HG03354 (cell line): ENCODE measurements around the gene MYO10.
"Not testable (repeated sequence)": the region's sequence is repeated elsewhere in the genome, so short reads cannot be mapped to it uniquely, and the experiment has no call there.

ENCODE experiments used
- ATAC-seq: cut with Tn5 transposase; IDR thresholded peaks from one replicate; pipeline ENCODE4 v1.9.1; 2021; ENCODE audit warnings: mild to moderate bottlenecking; ENCODE audit not compliant: unreplicated experiment, poor library complexity, severe bottlenecking

MYO10 gene

GRCh38 chr5:16936150-16936988, at the start of gene MYO10:
MYO10 (minus strand) TSS chr5:16936288; CDS start chr5:16935808, 480 bp downstream.
- ATAC-seq = peak; percentile 73

- not testable (repeated sequence) for ATAC-seq
Observed at GRCh38 chr5:16985304-16985703, 49.2 kb upstream of the MYO10 start.

DNA sequence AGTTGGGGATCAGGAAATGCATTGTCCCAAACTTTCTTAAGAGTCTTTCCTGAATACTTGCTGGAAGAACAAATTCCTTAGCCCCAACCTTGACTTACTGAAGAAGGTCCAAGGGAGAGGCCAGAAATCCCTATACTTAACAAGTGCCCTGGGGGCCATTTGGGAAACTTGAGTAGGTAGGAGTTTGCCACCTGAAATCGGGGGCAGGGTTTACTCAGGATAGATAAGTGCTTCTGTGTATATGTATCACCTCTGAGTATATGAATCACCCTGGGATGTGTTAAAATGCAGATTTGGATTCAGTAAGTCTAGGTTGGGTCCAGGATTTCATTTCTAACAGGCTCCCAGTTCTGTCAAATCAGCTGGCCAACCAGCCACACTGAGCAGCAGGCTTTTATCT, 47.9 kb upstream of the MYO10 start:
- ATAC-seq = no peak

- no peak for ATAC-seq
Observed at GRCh38 chr5:16983022-16983639, 47.0 kb upstream of the MYO10 start.

- ATAC-seq = no peak
Observed at GRCh38 chr5:16981700-16982099, 45.6 kb upstream of the MYO10 start.

DNA sequence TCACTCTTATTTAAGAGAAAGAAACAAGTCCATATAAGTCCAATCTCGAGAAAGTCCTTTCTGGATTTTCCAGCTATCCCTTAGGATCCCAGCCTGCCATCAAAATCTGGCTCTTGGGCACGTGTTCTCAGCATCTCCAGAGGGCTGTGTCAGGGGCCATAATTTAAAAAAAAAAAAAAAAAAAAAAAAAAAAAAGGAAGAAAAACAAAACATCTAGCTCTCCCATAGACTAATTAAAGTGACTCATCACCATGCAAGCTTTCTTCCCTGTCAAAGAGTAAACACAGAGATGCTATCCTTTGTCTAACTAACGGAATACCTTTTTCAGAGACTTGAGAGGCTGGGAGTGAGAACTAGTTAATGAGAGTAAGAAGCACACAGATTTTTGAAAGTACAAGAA, 44.9 kb upstream of the MYO10 start:
- ATAC-seq = no peak

- no peak for ATAC-seq
Observed at GRCh38 chr5:16978296-16978695, 42.2 kb upstream of the MYO10 start.

DNA sequence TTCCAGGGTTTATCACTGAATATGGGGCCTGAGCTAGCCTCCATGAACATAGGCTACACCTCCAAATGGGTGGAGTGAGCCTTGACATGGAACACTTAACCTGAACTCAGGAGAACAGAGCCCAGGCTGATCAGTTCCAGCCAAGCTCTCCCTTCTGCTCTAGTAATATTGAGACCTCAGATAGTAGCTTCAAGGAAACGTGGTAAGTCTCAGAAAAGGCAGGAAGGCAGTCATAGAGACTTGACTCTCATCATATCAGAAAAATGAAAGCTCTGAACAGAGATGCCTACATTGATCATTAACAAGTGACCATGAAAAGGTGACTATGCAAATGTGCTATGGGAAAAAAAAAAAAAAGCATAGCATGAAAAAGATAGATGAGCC, 40.5 kb upstream of the MYO10 start:
- peak; percentile 77 for ATAC-seq

DNA sequence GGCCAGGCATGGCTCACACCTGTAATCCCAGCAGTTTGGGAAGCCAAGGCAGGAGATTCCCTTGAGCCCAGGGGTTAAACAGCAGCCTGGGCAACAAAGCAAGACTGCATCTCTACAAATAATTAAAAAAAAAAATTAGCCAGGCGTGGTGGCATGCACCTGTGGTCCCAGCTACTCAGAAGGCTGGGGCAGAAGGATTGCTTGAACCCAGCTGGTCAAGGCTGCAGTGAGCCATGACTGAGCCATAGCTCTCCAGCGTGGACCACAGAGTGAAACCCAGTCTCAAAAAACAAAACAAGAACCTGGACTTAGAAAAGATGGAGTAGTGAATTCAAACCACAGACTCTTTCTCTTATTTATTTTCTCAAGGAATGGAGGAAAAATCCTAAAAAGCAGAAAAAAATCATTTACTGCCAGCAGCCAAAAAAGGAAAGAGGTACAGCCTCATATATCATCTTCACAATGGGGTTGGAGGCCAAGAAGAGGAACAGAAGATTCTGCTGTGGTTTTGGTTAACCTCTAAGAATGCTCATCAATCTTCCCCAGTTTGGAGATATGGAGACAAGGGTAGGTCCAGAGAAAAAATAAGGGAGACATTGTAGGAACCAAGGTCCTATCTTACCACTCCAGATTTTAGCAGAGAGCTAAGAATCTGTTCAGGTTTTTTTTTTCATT, 40.0 kb upstream of the MYO10 start:
- ATAC-seq = peak; percentile 86

- no peak for ATAC-seq
Observed at GRCh38 chr5:16974981-16975380, 38.9 kb upstream of the MYO10 start.

- no peak for ATAC-seq
Observed at GRCh38 chr5:16970826-16971225, 34.7 kb upstream of the MYO10 start.

- ATAC-seq = no peak
Observed at GRCh38 chr5:16970260-16970659, 34.2 kb upstream of the MYO10 start.

- no peak for ATAC-seq
Observed at GRCh38 chr5:16965581-16965980, 29.5 kb upstream of the MYO10 start.

GRCh38 chr5:16963821-16964220, 27.7 kb upstream of the MYO10 start:
- no peak for ATAC-seq

GRCh38 chr5:16961131-16961530, 25.0 kb upstream of the MYO10 start:
- no peak for ATAC-seq

GRCh38 chr5:16957304-16958196, 21.5 kb upstream of the MYO10 start:
- ATAC-seq = no peak

DNA sequence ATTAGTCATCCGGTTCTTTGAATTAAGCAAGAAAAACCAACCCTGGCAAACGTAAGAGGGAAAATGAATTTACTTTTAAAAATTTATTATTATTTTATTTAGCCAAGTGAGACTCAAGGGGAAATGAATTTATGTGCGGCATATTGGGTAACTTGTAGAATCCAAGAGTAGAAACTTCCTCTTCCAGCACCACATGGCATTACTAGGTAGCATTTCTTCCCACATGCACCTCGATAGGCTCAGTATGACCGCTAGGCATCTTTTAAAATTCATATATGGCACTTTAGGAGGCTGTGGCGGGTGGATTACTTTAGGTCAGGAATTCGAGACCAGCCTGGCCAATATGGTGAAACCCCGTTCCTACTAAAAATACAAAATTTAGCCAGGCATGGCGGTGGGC, 17.6 kb upstream of the MYO10 start:
- no peak for ATAC-seq

DNA sequence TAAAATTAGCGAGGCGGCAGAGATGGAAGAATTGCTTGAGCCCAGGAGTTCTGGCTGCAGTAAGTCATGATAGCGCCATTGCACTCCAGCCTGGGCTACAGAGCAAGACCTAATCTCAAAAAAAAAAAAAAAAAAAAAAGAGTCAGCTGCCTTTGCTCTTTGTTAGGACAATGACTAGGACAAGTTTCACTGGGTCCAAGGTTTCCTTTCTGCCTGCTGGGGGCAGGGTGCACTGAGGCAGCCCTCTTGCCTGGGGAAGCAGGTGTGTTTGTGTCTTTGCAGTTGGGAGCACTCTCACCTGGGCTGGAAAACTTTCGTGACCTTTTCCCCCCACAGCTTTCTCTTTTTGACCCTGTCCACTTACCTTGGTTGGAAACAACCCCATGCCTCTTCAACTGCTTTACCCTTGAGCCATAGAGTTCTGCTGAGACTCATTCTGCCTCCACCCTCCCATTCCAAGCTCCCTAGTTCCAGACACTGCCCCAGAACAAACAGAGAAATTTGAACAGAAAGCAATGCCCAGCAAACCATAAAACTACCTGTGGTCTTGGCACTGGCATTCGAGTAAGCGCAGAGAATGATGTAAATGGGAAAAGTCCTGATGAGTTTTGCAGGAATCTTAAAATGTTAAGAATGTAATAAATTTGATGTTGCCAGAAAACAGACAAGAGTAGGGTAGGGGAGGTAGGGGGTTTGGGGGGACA, 17.0 kb upstream of the MYO10 start:
- ATAC-seq = no peak

GRCh38 chr5:16946725-16947124, 10.6 kb upstream of the MYO10 start:
- no peak for ATAC-seq
